ENCODE results near the gene TIPARP.

GRCh38 chr3:156635973-156636372 lies 38.4 kb upstream of the TIPARP start:
- TF ChIP-seq GATA3 (IDR thresholded peaks at IDR 0.05; ENCODE audit: low read depth, low read length) (no peak), GATA2 (IDR thresholded peaks at IDR 0.05; ENCODE audit: low read depth, low read length) (no peak)
